Erythroblast (primary cell): ENCODE data around the gene FYB2.

Source experiments
- GATA1 ChIP-seq: IDR thresholded peaks from 2 replicates; pipeline ENCODE4 v1.6.1; 2011; ENCODE audit warnings: low read depth, mild to moderate bottlenecking, control low read depth, low read length, moderate library complexity
- POLR2A ChIP-seq: IDR thresholded peaks from 2 replicates; pipeline ENCODE4 v1.6.1; 2011; ENCODE audit warnings: mild to moderate bottlenecking, low read length

DNA sequence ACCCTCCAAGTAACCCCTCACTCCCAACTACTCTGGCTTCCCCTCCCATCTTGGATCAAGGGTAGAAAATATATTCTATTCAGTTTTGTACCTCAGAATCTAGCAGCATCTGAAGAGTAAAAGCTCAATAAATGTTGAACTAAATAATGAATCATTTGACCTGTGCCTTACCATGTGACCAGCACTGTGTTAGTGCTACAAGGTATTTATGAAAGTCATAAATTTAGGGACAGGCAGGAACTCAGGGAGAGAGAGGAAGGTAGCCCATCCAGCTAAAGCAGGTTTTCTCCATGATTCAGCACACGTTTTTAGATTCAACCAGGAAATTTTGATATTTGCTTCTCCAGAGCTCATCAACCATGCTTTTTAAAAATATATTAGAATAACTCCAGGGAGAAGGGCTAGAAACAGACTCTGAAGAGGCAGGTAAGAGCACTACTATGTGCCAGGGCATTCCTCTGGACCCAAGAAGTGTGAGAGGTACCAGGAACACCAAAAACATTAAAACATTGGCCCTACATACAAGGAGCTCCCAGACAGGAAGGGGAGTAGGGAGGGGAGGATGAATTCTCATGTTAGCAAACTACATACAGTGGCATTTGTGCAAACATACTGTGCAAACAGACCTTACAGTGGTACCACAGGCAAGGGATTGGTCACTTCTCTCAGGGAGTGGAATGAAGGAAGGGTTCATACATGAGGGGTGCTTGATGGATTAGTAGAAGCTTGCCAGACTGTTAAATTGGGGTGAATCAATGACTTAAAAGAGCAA lies 64.3 kb downstream of the FYB2 start:
- TF ChIP-seq POLR2A, result no peak
- no peak for TF ChIP-seq GATA1
